ENCODE data around the gene KIFC1.

Gene KIFC1

DNA sequence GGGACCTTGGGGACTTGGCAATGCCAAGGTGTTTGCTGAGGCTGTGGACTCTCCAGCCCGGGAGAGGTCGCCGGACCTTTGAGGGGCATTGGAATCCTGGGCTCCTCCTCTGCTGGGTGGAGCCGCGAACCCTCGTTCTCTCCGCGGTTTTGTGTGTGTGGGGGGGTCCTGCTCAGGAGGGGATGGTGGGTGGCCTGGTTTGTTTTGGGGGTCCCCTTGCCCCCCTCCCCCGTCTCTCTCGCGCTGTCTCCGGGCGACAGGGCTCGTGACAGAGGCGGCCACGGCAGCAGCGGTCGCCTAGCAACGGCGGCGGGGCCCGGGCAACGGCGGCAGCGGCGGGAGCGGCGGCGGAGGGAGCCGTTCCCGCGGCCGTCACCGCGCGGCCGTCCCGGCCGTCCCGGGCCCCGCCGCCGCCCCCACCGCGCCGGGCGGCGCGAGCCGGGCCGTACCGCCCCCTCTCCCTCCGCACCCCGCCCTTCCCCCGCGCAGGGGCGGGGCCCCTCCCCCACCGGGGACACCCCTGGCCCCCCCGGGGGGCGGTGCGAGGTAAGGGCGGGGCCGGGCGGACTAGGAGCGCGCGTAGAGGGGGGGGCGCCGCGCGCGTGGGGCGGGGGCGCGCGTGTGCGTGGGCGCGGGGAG is 36.1 kb downstream of the KIFC1 start:
- no peak for DNase-seq

DNA sequence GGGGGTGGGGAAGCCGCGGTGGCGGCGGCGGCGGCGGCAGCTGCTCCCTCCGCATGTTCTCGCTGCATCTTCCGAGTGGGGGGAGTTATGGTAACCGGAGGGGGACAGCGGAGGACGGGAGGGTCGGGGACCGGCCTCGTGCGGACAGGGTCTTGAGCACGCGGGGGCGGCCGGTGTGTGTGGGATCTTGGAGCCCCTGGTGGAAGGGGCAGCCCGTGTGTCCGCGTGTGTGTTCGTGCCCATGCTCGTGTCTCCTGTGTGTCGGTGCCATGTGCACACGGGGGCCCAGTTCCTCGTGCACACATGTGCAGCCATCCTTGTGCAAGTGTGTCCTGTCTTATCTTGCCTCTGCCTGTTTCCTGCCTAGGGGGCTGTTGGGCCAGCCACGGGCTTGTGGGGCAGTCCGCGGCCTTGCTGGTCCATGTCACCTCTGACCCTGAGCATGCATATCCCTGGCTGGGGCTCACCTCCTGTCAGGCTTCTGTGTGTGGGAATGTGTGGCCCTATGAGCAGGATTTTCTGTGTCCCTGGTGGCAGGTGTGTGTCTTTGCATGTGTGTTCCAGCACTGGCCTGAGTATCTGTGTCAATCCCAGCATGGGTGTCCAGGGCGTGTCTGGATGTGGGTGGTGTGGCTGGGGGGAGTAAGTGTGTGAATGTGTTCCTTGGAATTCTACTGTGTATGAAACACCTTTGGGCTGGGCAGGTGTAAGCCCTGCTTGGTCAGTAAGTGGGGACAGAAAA is 36.8 kb downstream of the KIFC1 start:
- no peak for DNase-seq

DNA sequence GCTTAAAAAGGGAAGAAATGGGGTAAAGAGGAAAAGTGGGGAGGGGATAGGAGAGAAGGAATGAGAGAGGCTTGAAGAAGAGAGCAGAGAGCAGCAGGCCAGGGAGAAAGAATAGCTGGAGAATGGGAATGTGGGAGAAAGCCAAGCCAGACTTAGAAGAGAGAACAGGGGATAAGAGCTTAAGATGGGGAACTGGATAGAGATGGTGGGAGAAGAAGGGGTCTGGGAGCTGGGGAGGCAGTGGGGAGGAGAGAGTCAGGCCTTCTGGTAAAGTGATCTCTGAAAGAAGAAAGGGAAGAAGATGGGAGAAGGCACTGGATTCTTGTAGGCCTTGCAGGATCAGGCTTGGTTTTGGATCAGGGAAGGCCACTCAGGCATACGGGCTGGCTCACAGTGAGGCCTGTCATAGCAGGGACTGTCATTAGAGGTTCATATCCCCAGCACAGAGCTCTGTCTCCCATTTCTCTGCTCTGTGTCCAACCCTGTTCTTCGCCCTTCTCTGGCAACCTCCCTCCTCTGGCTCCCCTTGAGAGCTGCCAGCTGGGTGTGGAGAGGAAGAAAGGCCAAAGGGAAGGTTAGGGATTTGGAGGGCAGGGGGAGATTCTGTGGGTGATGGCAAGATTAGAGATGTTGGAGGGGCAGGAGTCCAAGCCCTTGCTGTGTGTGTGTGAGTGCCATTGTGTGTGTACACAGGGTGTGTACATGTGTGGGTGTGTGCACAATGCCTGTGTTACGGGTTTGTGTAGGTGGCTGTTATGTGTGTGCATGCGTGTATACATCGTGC is 37.5 kb downstream of the KIFC1 start:
- DNase-seq = no peak

DNA sequence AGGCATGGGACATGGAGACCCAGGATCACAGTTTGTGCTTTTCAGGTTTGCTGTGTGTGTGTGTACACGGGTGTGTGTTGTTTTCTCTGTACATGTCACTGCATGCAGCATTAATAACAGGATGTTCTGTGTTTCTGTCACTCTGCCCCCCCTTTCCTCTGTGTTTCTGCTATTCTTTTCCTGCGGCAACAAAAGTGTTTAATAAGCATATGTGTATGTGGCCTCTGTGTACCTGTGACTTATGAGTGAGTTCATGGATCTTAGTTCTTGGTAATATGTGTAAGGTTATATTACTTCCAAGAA is 38.1 kb downstream of the KIFC1 start:
- DNase-seq = no peak

DNA sequence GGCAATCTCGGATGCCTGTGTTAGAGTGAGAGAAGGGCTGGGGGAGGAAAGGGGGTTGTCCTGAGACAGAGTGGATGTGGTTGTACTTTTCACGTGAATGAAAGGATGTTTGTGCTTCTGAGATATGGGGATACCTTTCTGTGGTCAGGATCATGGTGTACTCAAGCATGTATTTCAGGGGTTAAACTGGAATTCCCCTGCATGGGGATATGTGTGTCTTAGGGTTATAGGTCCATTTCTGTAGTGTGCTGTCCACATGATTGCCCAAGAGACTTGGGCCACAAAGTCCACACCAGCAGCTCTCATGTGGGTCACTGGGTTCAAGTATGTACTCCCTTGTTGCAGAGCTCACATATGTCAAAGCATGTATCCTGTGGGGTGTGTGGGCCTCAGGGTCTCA is 38.7 kb downstream of the KIFC1 start:
- no peak for DNase-seq

DNA sequence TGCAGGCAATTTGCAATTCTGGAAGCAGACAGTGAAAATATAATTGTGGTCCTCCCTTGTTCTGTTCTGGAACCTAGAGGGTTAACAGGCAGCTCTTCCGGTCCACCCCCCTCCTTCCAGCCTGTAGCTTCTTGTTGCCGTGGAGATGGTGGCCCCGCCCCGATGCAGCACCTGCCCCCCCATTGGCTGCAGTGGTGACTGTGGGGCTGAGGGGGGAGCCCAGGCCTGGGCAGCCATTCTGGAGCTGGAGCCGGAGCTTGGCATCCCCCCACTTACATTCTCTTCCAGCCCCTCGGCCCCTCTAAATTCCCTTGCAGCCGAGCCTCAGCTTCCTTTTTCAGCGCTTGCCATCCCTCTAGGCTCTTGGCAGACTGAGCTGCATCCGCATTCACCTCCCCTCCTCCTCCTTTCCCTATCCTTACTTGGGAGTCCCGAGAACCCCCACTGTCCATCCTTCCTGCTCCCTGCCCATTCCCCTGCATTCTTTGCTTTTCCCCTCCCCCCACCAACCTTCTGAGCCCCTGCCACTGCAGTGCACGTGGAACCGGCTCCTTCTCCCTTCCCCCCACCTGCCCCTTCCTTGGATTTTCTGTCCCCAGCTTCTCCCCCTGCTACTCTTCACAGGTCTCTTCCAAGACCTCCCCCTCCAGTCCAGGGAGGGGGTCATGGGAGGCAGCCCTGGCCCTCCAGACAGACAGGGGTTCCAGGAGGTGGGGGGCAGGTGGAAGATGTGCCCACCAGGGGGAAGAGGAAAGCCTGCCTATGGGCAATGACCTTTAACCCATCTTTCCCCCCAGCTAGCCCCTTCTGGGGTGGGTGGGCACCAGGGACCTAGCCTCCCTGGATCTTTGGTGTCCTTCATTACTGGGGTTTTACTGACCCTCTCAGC is 39.6 kb downstream of the KIFC1 start:
- no peak for DNase-seq

DNA sequence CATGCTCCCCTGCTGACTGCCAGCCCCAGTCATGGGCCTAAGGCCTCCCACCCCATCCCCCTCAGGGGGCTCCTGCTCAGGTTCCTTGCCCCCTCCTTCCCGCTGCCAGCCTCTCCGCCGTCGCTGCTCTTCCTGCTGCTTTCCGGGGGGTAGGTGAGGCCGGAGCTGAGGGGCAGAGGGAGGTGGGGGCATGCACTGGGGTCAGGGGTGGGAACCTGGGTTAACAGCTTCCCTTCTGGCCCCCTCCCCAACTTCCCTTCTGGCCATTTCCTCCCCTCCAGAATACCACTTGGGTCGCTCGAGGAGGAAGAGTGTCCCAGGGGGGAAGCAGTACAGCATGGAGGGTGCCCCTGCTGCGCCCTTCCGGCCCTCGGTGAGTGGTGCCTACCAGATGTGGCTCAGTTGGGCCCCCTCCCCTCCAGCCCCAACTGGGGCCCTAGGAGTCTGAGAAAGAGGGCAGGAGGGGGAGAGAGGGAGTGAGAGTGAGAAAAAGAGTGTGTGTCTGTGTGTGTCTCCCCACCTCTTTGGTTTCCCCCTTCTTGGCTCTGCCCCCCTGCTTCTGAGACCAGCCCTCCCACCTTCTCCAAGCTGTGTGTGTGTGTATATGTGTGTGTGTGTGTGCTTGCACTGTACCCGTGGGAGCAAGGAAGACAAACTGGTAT is 40.4 kb downstream of the KIFC1 start:
- DNase-seq = no peak

DNA sequence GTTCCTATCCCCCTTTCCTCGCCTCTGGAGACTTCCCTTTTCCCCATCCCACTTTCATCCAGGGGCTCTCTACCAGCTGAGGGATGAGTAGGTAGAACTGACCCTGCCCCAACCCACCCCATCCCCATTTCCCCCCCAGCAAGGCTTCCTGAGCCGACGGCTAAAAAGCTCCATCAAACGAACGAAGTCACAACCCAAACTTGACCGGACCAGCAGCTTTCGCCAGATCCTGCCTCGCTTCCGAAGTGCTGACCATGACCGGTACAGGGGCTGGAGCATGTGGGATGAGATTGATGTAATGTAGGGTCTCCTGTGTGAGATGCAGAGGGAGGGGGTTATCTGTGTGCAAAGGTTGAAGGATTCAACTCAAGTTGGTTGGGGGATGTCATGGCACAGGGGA is 40.9 kb downstream of the KIFC1 start:
- DNase-seq = no peak

DNA sequence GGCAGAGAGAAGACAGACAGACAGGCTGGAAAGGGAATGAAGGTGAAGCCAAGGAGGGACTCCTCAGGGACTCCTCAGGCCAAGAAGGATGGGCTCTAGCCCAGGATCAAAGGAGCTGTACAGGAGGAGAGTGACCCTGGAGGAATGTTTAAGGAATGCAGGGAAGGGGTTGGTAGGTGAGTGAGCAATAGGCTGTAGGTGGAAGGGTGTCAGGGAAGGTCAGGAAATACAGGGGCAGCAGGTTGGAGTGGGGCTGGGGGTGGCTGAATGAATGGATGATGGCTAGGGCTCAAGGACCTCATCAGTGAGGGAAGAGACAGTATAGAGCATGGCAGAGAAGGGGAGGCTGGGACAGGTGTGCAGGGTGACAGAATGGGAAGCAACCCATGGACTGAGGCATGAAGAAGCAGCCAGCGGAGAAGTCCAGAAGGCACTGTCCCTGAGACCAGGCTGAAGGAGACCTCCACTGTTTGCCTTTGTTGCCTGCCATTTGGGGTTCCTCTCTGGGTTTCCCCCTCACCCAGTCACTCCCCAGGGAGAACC is 41.4 kb downstream of the KIFC1 start:
- DNase-seq = no peak

DNA sequence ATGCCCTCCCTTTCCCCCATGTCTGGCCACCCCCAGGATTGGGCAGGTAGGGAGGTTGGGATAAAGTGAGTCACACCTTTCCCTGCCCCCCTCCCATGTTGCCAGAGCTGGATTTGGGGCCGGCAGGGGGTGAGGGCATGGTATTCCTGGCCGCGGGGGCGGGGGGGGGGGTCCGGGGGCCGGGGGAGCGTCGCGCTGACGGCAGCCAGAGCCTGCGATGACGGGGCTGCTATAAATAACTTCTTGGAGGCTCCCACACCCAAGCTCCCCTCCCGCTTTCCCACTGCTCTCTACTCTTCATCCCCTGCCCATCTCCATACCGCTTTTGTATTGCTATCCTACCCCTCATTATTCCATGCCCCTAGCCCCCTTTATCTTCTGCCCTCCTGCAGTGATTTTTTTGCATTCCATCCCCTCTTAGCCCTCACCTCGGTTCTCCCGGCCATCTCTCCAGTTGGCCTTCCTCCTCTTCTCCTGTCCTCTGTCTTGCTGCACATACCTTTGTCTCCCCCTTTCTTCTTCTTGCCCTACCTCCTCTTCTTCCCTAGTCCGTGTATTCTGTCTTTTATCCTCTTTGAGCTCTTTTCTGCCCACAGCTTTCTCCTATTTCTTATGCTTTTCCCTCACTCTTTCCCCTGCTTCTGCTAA is 42.0 kb downstream of the KIFC1 start:
- no peak for DNase-seq

DNA sequence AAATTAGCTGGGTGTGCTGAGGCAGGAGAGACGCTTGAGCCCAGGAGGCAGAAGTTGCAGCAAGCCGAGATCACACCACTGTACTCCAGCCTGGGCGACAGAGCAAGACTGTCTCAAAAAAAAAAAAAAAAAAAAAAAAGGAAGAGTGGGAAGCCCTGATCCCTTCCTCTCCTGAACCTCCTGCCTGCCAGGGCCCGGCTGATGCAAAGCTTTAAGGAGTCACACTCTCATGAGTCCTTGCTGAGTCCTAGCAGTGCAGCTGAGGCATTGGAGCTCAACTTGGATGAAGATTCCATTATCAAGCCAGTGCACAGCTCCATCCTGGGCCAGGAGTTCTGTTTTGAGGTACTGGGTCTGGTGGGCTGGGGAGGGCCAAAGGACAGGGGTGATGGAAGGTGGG is 43.3 kb downstream of the KIFC1 start:
- DNase-seq = no peak

DNA sequence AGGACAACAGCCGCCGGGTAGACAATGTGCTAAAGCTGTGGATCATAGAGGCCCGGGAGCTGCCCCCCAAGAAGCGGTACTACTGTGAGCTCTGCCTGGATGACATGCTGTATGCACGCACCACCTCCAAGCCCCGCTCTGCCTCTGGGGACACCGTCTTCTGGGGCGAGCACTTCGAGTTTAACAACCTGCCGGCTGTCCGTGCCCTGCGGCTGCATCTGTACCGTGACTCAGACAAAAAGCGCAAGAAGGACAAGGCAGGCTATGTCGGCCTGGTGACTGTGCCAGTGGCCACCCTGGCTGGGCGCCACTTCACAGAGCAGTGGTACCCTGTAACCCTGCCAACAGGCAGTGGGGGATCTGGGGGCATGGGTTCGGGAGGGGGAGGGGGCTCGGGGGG is 46.0 kb downstream of the KIFC1 start:
- no peak for DNase-seq

DNA sequence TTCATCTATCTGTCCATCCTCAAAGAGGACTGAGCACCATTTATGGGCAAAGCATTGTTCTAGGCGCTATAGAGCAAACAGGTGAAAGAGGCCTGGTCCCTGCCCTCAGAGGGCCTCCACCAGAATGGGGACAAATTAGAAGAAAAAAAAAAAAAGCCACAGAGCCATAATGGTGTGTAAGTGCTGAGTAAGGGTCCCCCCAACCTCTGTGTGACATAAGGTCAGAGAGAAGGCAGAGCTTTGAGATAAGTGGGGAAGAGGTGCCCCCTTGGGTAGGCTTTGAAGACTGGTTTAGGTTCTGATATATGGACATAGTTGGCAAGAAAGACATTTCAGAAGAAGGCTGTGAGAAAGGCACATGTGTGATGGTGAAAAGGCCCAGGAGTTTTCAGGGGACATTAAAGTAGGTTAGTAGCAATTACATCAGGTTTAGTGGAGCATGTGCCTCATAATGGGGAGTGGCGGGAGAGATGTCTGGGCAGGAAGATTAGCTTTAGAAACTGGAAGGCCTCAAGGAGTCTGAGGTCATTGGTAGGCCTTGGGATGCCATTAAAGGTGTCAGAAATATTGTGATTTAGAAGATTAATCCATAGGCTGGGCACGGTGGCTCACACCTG is 47.5 kb downstream of the KIFC1 start:
- DNase-seq = no peak

DNA sequence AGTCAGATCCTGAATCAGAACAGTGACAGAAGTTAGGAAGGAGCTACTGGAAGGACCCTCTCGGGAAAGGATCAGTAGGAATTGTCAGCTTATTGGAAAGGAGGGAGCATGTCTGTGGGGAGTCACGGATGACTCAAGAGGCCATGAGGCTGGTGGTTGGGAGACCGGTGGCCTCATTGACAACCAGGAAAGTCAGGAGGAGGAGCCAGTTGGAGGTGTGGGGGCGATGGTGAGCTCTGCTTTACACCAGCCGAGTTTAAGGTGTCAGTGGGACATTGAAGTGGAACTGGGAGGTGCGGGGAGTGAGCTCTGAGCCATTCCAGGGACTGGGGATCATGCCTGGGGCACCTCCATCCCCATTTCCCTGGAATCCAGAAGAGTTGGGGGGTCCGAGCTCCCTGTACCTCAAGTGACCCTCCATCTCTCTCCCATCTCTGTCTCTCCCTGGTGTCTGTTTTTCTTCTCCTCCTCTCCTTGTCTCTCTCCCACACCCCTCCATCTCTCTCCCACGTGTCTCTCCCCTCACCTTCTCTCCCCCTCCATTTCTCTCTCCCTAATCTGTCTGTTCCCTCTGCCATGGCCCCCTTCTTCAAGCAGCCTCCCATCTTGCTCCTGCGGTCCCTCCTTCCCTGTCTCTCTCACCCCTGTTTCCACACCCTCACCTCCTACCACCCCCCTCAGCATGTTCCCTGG is 48.5 kb downstream of the KIFC1 start:
- DNase-seq = no peak

DNA sequence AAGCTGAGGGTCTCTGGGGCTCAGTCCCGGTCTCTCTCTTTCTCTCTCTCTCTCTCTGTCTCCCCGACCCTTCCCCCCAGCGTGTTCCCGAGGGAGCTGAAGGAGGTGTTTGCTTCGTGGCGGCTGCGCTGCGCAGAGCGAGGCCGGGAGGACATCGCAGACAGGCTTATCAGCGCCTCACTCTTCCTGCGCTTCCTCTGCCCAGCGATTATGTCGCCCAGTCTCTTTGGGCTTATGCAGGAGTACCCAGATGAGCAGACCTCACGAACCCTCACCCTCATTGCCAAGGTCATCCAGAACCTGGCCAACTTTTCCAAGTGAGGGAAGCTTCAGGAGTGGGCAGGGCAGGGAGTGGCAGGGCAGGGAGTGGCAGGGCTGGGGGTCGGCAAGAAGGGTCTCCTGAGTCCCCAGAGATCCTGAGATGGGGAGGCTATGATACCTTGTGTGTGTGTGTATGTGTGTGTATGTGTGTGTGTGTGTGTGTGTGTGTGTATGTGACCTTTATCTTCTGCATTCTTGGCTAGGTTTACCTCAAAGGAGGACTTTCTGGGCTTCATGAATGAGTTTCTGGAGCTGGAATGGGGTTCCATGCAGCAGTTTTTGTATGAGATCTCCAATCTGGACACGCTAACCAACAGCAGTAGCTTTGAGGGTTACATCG is 49.2 kb downstream of the KIFC1 start:
- DNase-seq = no peak

DNA sequence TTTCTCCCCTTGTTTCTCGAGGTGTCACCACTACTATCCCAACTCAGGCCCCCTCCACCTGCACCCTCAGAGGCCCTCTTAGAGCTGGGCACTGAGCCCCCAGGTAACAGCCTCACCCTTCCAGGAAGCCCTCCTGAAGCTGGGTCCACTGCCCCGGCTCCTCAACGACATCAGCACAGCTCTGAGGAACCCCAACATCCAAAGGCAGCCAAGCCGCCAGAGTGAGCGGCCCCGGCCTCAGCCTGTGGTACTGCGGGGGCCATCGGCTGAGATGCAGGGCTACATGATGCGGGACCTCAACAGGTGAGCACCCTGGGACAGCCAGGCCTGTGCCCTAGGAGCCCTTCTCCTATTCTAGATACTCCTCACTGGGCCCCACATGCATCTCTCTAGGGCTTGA is 49.8 kb downstream of the KIFC1 start:
- DNase-seq = no peak

DNA sequence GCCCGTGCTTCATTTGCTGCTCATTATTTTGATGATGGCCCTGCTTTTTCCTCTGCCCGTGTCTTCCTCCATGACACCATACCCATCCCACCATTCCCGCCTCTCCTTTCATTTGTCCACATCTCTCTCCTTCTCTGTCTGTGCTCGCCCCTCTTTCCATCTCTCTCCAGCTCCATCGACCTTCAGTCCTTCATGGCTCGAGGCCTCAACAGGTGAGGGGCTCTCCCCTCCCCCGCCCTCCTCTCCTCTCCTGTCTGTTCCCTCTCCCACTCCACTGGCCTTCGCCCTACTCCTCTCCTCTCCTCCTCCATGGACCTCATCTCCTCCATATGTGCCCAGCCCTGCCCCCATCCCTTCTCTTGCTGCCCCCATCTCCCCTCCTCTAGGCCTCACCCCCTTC is 50.7 kb downstream of the KIFC1 start:
- DNase-seq = no peak

DNA sequence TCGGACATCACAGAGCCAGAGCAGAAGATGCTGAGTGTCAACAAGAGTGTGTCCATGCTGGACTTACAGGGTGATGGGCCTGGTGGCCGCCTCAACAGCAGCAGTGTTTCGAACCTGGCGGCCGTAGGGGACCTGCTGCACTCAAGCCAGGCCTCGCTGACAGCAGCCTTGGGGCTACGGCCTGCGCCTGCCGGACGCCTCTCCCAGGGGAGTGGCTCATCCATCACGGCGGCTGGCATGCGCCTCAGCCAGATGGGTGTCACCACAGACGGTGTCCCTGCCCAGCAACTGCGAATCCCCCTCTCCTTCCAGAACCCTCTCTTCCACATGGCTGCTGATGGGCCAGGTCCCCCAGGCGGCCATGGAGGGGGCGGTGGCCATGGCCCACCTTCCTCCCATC is 51.4 kb downstream of the KIFC1 start:
- no peak for DNase-seq

DNA sequence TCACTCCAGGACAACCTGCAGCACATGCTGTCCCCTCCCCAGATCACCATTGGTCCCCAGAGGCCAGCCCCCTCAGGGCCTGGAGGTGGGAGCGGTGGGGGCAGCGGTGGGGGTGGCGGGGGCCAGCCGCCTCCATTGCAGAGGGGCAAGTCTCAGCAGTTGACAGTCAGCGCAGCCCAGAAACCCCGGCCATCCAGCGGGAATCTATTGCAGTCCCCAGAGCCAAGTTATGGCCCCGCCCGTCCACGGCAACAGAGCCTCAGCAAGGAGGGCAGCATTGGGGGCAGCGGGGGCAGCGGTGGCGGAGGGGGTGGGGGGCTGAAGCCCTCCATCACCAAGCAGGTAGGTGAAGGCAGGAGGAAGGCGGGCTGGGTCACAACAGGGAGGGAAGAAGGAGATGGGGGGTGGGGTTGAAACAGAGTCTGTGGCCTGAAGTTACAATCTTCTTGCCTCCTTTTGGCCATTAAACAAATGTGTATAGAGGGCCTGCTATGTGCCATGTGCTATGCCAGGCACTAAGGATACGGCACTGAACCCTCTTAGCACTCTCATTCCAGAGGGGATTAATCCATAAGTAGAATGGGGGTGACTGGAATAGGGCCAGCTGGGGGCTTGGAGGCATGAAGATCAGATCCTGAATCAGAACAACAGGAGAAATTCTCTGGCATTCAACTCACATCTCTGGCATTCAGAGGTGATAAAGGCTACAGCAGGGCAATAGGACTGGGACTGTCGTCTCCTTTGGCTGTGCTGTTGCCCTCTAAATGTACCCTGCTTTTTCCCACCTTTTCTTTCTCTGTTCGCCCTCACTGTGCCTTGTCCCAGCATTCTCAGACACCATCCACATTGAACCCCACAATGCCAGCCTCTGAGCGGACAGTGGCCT is 52.2 kb downstream of the KIFC1 start:
- DNase-seq = no peak
